SK-N-SH (cell line): ENCODE data around the gene CLDN7. TPM values are rescaled to one million over a fixed set of nuclear protein-coding genes. Genes with fewer than 3 reads are reported as not detected.
A peak's percentile ranks its signal among the peaks of the same experiment; 100 is the strongest.

Source experiments
- CTCF ChIA-PET: fragments of 300-600, 350-600 bp; formaldehyde crosslinking; extraction: SDS; loops from one replicate; lab custom pipeline; 2021; lab: Yijun Ruan, JAX
- POLR2A ChIA-PET: fragments of 350-600 bp; sonication (Branson Sonifier 250); formaldehyde crosslinking; extraction: SDS; loops from one replicate; lab custom pipeline; 2020; ENCODE audit warnings: antibody characterized with exemption, inconsistent platforms; lab: Yijun Ruan, JAX
- DNase-seq: peaks from one replicate; pipeline ENCODE4 v3.0.0; 2012
- H2AFZ ChIP-seq: fragments of 200-600 bp; sonication (generic); 2 replicates; pipeline ENCODE4 v1.8.1; 2016; ENCODE audit warnings: antibody characterized with exemption, mild to moderate bottlenecking, low read depth
- H3F3A ChIP-seq: fragments of 200-600 bp; sonication (generic); replicated peaks from 2 replicates; pipeline ENCODE3; 2016; ENCODE audit warnings: antibody characterized with exemption, mild to moderate bottlenecking; ENCODE audit not compliant: insufficient read depth
- H3K27ac ChIP-seq, 2 experiments: fragments of 200-500 bp in 1 of 2; fragments of 200-600 bp in 1 of 2; sonication (Bioruptor generic) in 1 of 2; sonication (generic), shearing (Covaris generic) in 1 of 2; 2 replicates each; pipeline versions ENCODE4 v1.5.1 to v1.6.1; 2014 to 2016; ENCODE audit warnings: low read depth in 2 of 2, inconsistent platforms in 1 of 2, low read length in 1 of 2, mild to moderate bottlenecking in 1 of 2, mixed read lengths in 1 of 2
- H3K27me3 ChIP-seq: fragments of 200-600 bp; sonication (generic), shearing (Covaris generic); 2 replicates; pipeline ENCODE4 v1.6.1; 2016; ENCODE audit warnings: mixed run types; ENCODE audit not compliant: insufficient read depth
- H3K36me3 ChIP-seq, 2 experiments: fragments of 200-500 bp in 1 of 2; fragments of 200-600 bp in 1 of 2; sonication (Bioruptor generic) in 1 of 2; sonication (generic) in 1 of 2; replicated peaks in 1 of 2; 2 replicates each; pipeline versions ENCODE3 to v1.5.1; 2014 to 2016; ENCODE audit warnings: low read length in 1 of 2, mild to moderate bottlenecking in 1 of 2; ENCODE audit not compliant: insufficient read depth in 2 of 2, control insufficient read depth in 1 of 2
- H3K4me1 ChIP-seq, 2 experiments: fragments of 200-500 bp in 1 of 2; fragments of 200-600 bp in 1 of 2; sonication (Bioruptor generic) in 1 of 2; sonication (generic), shearing (Covaris generic) in 1 of 2; 2 replicates each; pipeline versions ENCODE4 v1.5.1 to v1.6.1; 2014 to 2016; ENCODE audit warnings: low read depth in 1 of 2, low read length in 1 of 2, mixed run types in 1 of 2; ENCODE audit not compliant: insufficient read depth in 2 of 2, control insufficient read depth in 1 of 2
- H3K4me2 ChIP-seq: fragments of 200-600 bp; sonication (generic), shearing (Covaris generic); 2 replicates; pipeline ENCODE4 v1.6.1; 2017; ENCODE audit warnings: mixed run types
- H3K4me3 ChIP-seq, 2 experiments: fragments of 200-500 bp in 1 of 2; fragments of 200-600 bp in 1 of 2; sonication (Bioruptor generic) in 1 of 2; sonication (generic), shearing (Covaris generic) in 1 of 2; 2 replicates each; pipeline versions ENCODE4 v1.5.1 to v1.8.1; 2014 to 2016; ENCODE audit warnings: low read depth in 2 of 2, inconsistent platforms in 1 of 2, low read length in 1 of 2, mild to moderate bottlenecking in 1 of 2, mixed read lengths in 1 of 2, moderate library complexity in 1 of 2
- H3K79me2 ChIP-seq: fragments of 200-600 bp; sonication (generic); 2 replicates; pipeline ENCODE4 v1.8.1; 2017; ENCODE audit warnings: mild to moderate bottlenecking; ENCODE audit not compliant: insufficient read depth
- H3K9ac ChIP-seq: fragments of 200-600 bp; sonication (generic); 2 replicates; pipeline ENCODE4 v1.6.1; 2017; ENCODE audit warnings: mixed run types
- H3K9me2 ChIP-seq: fragments of 200-600 bp; sonication (generic); 2 replicates; pipeline ENCODE4 v1.6.1; 2017; ENCODE audit warnings: mixed run types
- H3K9me3 ChIP-seq: fragments of 200-600 bp; sonication (generic); 2 replicates; pipeline ENCODE4 v1.6.1; 2017; ENCODE audit warnings: mixed run types, mild to moderate bottlenecking, moderate library complexity
- H4K20me1 ChIP-seq: fragments of 200-600 bp; sonication (generic); 2 replicates; pipeline ENCODE4 v1.6.1; 2017; ENCODE audit warnings: mild to moderate bottlenecking, mixed run types; ENCODE audit not compliant: insufficient read depth
- CHD2 ChIP-seq: fragments of 150-350 bp; IDR thresholded peaks from 2 replicates; pipeline ENCODE4 v1.6.1; 2018; ENCODE audit warnings: low read length; ENCODE audit not compliant: partially characterized antibody
- ELF1 ChIP-seq: IDR thresholded peaks from 2 replicates; pipeline ENCODE4 v1.4.0; 2012
- EP300 ChIP-seq, 2 experiments: IDR thresholded peaks; 2 replicates each; pipeline versions ENCODE4 v1.4.0 to v1.6.1; 2012; ENCODE audit warnings: borderline replicate concordance in 1 of 2, low read depth in 1 of 2, low read length in 1 of 2
- EZH2phosphoT487 ChIP-seq: fragments of 200-600 bp; sonication (generic); IDR thresholded peaks from 2 replicates; pipeline ENCODE4 v1.6.1; 2017; ENCODE audit warnings: low read depth, mixed run types, mild to moderate bottlenecking, antibody characterized with exemption, moderate library complexity, borderline replicate concordance
- GABPA ChIP-seq: IDR thresholded peaks from 2 replicates; pipeline ENCODE4 v1.4.0; 2012; ENCODE audit warnings: low read depth, mild to moderate bottlenecking
- MEF2A ChIP-seq: IDR thresholded peaks from 2 replicates; pipeline ENCODE4 v1.4.0; 2012; ENCODE audit warnings: low read depth, borderline replicate concordance
- MXI1 ChIP-seq: IDR thresholded peaks from 2 replicates; pipeline ENCODE4 v1.6.1; 2012; ENCODE audit warnings: mild to moderate bottlenecking, low read depth, low read length, improper control_type of control experiment
- NFIC ChIP-seq: IDR thresholded peaks from 2 replicates; pipeline ENCODE4 v1.4.0; 2012; ENCODE audit warnings: borderline replicate concordance
- NRF1 ChIP-seq: IDR thresholded peaks from 2 replicates; pipeline ENCODE4 v1.6.1; 2012; ENCODE audit warnings: low read depth, mild to moderate bottlenecking, low read length
- RFX5 ChIP-seq: IDR thresholded peaks from 2 replicates; pipeline ENCODE4 v1.6.1; 2012; ENCODE audit warnings: mild to moderate bottlenecking, improper control_type of control experiment, low read length
- SIN3A ChIP-seq: IDR thresholded peaks from 2 replicates; pipeline ENCODE4 v1.6.1; 2012; ENCODE audit warnings: low read depth, mild to moderate bottlenecking, low read length, moderate library complexity, borderline replicate concordance
- TAF1 ChIP-seq: IDR thresholded peaks from 2 replicates; pipeline ENCODE4 v1.6.1; 2012; ENCODE audit warnings: low read depth, mild to moderate bottlenecking, low read length, moderate library complexity, borderline replicate concordance
- TEAD4 ChIP-seq: IDR thresholded peaks from 2 replicates; pipeline ENCODE4 v1.4.0; 2012; ENCODE audit warnings: mild to moderate bottlenecking, borderline replicate concordance; ENCODE audit not compliant: insufficient read depth
- ZBTB33 ChIP-seq: IDR thresholded peaks from 2 replicates; pipeline ENCODE4 v1.4.0; 2012; ENCODE audit warnings: low read depth, borderline replicate concordance
- WGBS: methylation state at CpG from one replicate; pipeline ENCODE4 v1.1.6; 2017; ENCODE audit warnings: low lambda C conversion rate; 5-methylcytosine and 5-hydroxymethylcytosine counted together
- polyA plus RNA-seq, 3 experiments: library from polyadenylated mRNA; depleted of rRNA; stranded (reverse); fragments of >200 nt; gene quantifications; 2 replicates each; pipeline ENCODE4 v1.2.3, GENCODE V29; 2012
- TF ChIP-seq, protein P1 (sequence below): IDR thresholded peaks from 2 replicates; pipeline ENCODE4 v1.4.0; 2012; ENCODE audit warnings: low read depth, borderline replicate concordance
- TF ChIP-seq, protein P2 (sequence below): IDR thresholded peaks from 2 replicates; pipeline ENCODE4 v1.4.0; 2012; ENCODE audit warnings: low read depth

CLDN7 gene
- polyA plus RNA-seq, 1 of the 3 experiments (the other 2 are of a cell fraction) = 5.0 TPM

DNA sequence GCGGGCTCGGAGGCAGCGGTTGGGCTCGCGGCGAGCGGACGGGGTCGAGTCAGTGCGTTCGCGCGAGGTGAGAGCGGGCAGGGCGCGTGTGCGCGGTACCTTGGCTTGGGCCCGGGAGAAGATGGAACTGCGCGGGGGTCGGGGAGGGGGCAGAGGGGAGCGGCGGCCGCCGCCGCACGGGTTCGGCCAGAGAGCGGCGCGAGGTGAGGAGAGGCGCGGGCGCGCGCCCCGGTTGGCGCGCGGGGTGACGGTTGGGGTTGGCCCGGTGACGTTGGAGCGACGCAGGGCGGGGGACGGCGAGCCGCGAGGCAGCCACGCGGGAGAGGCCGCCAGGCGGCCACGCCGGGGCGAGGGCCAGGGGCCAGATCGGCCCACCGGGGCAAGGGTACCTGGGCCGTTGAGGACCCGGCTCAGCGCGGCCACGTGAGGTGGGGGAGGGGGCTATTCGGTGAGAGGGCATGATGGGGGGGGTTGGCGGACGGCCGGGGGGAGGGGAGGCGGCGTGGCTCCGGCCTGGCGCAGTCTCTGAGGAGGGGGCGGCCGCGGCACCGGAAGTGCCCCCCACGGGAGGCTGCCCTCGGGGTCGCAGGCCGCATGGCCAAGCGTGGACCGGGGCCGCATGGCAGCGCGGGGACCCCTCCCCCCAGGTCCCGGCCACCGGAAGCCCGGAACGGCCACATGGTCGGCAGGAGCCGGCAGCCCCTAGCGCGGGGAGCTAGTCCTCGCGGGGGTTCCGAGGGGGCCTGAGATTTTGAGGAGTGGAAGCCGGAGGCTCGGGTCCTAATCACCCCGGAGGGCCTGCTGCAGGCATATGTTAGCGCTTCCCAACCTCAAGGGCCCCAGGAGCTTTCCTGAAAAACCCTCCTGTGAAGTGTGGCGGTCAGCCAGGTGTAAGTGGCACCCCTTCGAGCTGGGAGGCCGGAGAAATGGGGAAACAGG, 45.7 kb upstream of the CLDN7 start:
- no peaks in the 10 kb centered on the region for H3K9me2 ChIP-seq
- 2% methylated on average over 27 of the region's 104 CpGs for WGBS

More for the DNA sequence above, 45.7 kb upstream of the CLDN7 start:
- Histone ChIP-seq H3K4me3 (peak overlapping the region; percentile 76 to 79), H3K27me3 (no peaks in the 10 kb centered on the region), H3F3A (peaks cover 50% of the 10 kb centered on the region), H3K79me2 (peaks cover 52% of the 10 kb centered on the region), H2AFZ (no peak overlapping the region), H3K27ac (peak overlapping the region; percentile 83 to 91), H3K9me3 (no peaks in the 10 kb centered on the region), H3K9ac (peak overlapping the region; percentile 93), H4K20me1 (peaks cover 46% of the 10 kb centered on the region), H3K4me2 (peak overlapping the region; percentile 90), H3K4me1 (peaks cover 17 to 25% of the 10 kb centered on the region in 2 experiments), H3K36me3 (peaks cover 32 to 36% of the 10 kb centered on the region in 2 experiments)
- CTCF ChIA-PET = interaction anchor here (0.9 to 2.6 kb wide), 4 partner anchors 12 to 94 kb away, joined by 3 to 7 read pairs (median 6); partner anchors contain the start of gene SLC2A4
- DNase-seq = peak; percentile 68
- POLR2A ChIA-PET = no interaction called here
- TF ChIP-seq EZH2phosphoT487 (no peak), ZBTB33 (no peak), EP300 (IDR thresholded peaks at IDR 0.05; ENCODE audit: borderline replicate concordance in 1 of 2, low read depth in 1 of 2, low read length in 1 of 2) (no peak), NFIC (no peak), CHD2 (peak; percentile 51), MEF2A (no peak), RFX5 (no peak), MXI1 (peak; percentile 93), TEAD4 (no peak), ELF1 (no peak), TAF1 (no peak), SIN3A (0 out of 2 replicates have a peak, but pooled peaks have one; percentile 1), GABPA (peak; percentile 9; the same call in 1 of the 2 replicates), NRF1 (no peak)
- TF ChIP-seq, protein P1, sequence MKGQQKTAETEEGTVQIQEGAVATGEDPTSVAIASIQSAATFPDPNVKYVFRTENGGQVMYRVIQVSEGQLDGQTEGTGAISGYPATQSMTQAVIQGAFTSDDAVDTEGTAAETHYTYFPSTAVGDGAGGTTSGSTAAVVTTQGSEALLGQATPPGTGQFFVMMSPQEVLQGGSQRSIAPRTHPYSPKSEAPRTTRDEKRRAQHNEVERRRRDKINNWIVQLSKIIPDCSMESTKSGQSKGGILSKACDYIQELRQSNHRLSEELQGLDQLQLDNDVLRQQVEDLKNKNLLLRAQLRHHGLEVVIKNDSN = no peak
- TF ChIP-seq, protein P2, sequence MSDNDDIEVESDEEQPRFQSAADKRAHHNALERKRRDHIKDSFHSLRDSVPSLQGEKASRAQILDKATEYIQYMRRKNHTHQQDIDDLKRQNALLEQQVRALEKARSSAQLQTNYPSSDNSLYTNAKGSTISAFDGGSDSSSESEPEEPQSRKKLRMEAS = peak; percentile 78
